Measurements from ENCODE around the gene KLHL29.

DNA sequence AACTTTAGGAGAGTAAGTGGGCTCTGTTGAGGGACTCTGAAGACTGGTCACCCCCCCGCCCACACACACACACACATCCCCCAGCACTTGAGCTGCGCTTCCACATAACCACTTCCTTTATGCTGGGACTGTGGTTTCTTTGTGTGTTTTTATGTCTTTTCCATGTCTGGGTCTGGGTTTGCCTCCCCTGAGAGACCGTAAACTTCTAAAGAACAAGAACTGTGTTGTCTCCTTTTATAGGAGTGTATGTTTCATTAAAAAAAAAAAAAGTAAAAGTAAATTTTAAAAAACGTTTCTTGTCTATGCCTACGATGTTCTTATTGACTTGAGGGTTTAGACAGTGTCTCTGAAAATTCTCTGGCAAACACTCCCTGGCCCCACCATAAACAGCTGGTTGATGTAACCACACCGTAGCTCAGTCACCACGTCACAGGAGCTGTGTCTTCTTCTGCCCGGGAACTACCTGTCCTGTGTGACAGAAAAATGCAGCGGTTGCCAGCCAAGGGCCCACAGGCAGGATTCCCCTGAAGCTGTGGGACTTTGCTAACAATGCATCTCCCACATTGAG is 68.0 kb downstream of the KLHL29 start:
- TF ChIP-seq, protein P1, sequence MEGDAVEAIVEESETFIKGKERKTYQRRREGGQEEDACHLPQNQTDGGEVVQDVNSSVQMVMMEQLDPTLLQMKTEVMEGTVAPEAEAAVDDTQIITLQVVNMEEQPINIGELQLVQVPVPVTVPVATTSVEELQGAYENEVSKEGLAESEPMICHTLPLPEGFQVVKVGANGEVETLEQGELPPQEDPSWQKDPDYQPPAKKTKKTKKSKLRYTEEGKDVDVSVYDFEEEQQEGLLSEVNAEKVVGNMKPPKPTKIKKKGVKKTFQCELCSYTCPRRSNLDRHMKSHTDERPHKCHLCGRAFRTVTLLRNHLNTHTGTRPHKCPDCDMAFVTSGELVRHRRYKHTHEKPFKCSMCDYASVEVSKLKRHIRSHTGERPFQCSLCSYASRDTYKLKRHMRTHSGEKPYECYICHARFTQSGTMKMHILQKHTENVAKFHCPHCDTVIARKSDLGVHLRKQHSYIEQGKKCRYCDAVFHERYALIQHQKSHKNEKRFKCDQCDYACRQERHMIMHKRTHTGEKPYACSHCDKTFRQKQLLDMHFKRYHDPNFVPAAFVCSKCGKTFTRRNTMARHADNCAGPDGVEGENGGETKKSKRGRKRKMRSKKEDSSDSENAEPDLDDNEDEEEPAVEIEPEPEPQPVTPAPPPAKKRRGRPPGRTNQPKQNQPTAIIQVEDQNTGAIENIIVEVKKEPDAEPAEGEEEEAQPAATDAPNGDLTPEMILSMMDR (IDR thresholded peaks at IDR 0.05; ENCODE audit: low read depth, low read length, poor library complexity, severe bottlenecking): no peak
- no peak for TF ChIP-seq EZH2phosphoT487 (IDR thresholded peaks at IDR 0.05; ENCODE audit: borderline replicate concordance, low read length)
